SJCRH30 (cell line): ENCODE results near the gene ERVH48-1. TPM values are rescaled to one million over a fixed set of nuclear protein-coding genes. Genes with fewer than 3 reads are reported as not detected.
"Not testable (repeated sequence)": the region's sequence is repeated elsewhere in the genome, so short reads cannot be mapped to it uniquely, and the experiment has no call there.

Experiments
- DNase-seq, 2 experiments: peaks; one replicate each; pipeline ENCODE4 v3.0.0-alpha.2; 2015 to 2020
- H3K27ac ChIP-seq: fragments of 250-450 bp; sonication (Bioruptor Pico); 2 replicates; pipeline ENCODE4 v1.5.1; 2020; ENCODE audit warnings: mild to moderate bottlenecking, moderate library complexity
- H3K27me3 ChIP-seq: fragments of 250-450 bp; sonication (Bioruptor Pico); 2 replicates; pipeline ENCODE4 v1.5.1; 2020; ENCODE audit warnings: mild to moderate bottlenecking, moderate library complexity
- H3K36me3 ChIP-seq: fragments of 250-450 bp; sonication (Bioruptor Pico); 2 replicates; pipeline ENCODE4 v1.5.1; 2020; ENCODE audit warnings: mild to moderate bottlenecking, moderate library complexity
- H3K4me1 ChIP-seq: fragments of 250-450 bp; sonication (Bioruptor Pico); 2 replicates; pipeline ENCODE4 v1.5.1; 2020; ENCODE audit warnings: mild to moderate bottlenecking, moderate library complexity
- H3K4me3 ChIP-seq: fragments of 250-450 bp; sonication (Bioruptor Pico); 2 replicates; pipeline ENCODE4 v1.5.1; 2020; ENCODE audit warnings: mild to moderate bottlenecking, moderate library complexity
- H3K9me3 ChIP-seq: fragments of 250-450 bp; sonication (Bioruptor Pico); replicated peaks from 2 replicates; pipeline ENCODE4 v1.5.1; 2020; ENCODE audit warnings: mild to moderate bottlenecking, moderate library complexity
- total RNA-seq: library from RNA; depleted of rRNA; stranded (reverse); fragments of >200 nt; shearing (Covaris generic); gene quantifications from 2 replicates; pipeline ENCODE4 v1.2.3, GENCODE V29; 2014

ERVH48-1 gene
- total RNA-seq, 1 experiment from 2014 or later, result not detected

DNA sequence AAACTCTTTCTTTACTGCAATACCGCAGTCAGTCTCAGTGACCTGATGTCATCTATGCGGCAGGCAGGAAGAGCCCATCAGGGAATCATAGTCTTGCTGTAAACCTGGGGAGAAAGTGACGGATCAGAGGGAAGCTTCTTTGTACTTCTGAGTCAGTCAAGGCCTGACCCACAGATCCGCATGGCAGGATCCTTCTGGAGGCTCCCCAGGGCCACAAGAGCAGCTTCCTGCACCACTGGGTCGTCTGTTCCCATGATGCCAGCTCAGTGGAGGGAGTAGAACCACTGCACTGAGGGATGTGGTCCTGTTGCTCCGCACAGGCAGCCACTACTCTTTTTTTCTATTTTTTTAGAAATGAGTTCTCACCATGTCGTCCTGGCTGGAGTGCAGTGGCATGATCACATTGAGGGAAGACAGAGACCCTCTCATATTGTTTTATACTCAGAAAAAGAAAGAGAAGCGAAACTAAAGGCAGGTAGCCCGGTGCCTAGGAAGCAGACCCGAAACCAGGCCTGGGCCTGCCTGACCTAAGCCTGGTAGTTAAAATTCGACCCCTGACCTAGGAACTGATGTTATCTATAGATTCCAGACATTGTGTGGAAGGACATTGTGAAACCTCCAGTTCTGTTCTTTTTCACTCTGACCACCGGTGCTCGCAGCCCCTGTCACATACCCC is 6.3 kb upstream of the ERVH48-1 start:
- Histone ChIP-seq H3K4me3 (no peak overlapping the region), H3K27ac (no peak overlapping the region), H3K36me3 (no peaks in the 10 kb centered on the region), H3K9me3 (no peaks in the 10 kb centered on the region), H3K4me1 (peaks cover 6% of the 10 kb centered on the region; the same call in 1 of the 2 replicates), H3K27me3 (no peaks in the 10 kb centered on the region)
- no peak for DNase-seq

DNA sequence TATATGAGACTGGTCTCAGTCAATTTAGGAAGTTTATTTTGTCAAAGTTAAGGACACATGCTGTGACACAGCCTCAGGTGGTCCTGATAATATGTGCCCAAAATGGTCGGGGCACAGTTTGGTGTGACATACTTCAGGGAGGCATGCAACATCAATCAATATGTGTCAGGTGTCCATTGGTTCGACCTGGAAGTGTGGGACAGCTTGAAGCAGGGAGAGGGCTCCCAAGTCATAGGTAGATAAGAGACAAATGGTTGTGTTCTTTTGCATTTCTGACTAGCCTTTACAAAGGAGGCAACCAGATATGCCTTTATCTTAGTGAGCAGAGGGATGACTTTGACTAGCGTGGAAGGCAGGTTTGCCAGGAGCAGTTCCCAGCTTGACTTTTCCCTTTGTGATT is 4.5 kb upstream of the ERVH48-1 start:
- Histone ChIP-seq H3K4me3 (no peak overlapping the region), H3K27ac (no peak overlapping the region; the same call in 1 of the 2 replicates), H3K4me1 (peaks cover 6% of the 10 kb centered on the region; the same call in 1 of the 2 replicates), H3K9me3 (no peaks in the 10 kb centered on the region), H3K36me3 (no peaks in the 10 kb centered on the region), H3K27me3 (no peaks in the 10 kb centered on the region)
- peak in 1 of 2 experiments; percentile 19 for DNase-seq

DNA sequence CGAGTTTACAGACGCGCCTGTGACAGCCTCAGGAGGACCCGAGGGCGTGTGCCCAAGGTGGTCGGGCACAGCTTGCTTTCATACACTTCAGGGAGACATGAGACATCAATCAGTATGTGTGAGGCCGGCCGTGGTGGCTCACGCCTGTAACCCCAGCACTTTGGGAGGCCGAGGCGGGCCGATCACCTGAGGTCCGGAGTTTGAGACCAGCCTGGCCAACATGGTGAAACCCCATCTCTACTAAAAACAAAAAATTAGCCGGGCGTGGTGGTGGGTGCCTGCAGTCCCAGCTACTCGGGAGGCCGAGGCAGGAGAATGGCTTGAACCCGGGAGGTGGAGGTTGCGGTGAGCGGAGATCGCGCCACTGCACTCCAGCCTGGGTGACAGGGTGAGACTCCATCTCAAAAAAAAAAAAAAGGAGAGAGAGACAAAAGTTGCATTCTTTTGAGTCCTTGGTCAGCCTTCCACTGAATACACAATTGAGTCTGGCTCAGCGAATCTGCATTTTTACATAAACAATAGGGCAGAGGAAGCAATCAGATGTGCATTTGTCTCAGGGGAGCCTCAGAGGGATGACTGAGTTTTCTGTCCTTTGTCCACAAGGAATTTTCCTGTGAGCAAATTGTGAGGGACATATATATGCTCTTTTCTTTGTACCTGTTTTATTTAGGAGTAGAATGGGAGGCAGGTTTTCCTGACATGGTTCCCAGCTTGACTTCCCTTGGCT is 2.2 kb upstream of the ERVH48-1 start:
- H3K4me3 ChIP-seq, H3K27me3 ChIP-seq, H3K4me1 ChIP-seq, H3K9me3 ChIP-seq, H3K36me3 ChIP-seq, H3K27ac ChIP-seq, DNase-seq: not testable (repeated sequence)

DNA sequence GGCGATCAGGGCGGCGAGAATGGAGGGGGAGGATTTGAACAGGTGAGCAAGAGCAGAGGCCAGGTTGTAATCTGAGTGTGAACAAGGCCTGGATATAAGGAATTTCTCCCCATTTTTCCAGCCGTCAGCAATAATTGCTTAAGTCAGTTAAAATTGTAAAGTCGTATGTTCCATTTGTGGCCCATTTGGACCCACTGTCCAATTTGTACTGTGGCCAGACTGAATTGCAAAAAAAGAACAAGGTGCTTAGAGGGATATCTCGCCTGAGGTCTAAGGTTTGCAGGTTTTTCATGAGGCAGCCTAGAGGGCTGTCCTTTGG is 1.0 kb downstream of the ERVH48-1 start:
- no peak overlapping the region for H3K4me3 ChIP-seq
- H3K9me3 ChIP-seq, result no peaks in the 10 kb centered on the region
- peak overlapping the region; percentile 23 for H3K27ac ChIP-seq
- H3K27me3 ChIP-seq, result no peaks in the 10 kb centered on the region
- H3K4me1 ChIP-seq, result peaks cover 4% of the 10 kb centered on the region; the same call in 1 of the 2 replicates
- no peak for DNase-seq
- no peaks in the 10 kb centered on the region for H3K36me3 ChIP-seq

DNA sequence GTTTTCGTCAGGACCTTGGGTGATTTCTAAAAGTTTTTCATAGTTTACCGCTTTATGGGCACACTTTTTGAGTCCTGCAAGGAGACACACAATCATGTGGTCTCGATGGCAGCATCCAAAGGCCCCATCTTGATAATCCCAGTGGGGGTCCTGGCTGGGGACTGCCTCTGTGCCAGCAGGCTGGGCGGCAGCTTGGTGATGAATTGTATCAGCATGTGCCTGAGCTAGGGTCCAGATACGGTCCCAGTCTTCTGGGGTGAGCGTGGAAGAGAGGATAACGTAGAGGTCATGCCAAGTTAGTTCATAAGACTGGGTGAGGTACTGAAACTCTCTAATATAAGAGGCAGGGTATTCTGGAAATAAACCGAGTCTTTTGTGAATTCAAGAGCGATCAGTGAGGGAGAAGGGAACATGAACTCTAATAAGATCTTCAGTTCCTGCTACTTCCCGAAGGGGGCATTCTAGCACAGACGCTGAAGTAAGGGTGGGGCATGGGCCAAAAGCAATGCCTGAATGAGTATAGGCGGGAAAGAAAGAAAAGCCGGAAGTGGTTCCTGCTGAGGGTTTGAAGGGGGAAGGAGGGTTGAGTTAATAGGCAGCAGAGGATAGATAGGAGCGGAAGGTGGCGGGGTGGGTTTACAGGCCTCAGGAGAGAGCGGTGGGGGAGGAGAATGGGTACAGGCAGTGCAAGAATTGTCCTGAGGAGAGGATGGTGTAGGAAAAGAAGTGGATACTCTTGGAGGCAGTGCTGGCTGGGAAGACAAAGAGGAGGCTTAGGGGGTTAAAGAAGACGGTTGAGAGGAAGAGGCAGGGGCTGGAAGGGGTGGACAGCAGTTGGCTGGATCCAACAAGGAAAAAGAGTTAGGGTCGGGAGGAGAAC is 1.6 kb downstream of the ERVH48-1 start:
- Histone ChIP-seq H3K4me3 (no peak overlapping the region), H3K36me3 (no peaks in the 10 kb centered on the region), H3K9me3 (no peaks in the 10 kb centered on the region), H3K4me1 (peaks cover 3% of the 10 kb centered on the region; the same call in 1 of the 2 replicates), H3K27me3 (no peaks in the 10 kb centered on the region), H3K27ac (peak overlapping the region; percentile 23)
- peak; percentile 89 to 96 for DNase-seq

DNA sequence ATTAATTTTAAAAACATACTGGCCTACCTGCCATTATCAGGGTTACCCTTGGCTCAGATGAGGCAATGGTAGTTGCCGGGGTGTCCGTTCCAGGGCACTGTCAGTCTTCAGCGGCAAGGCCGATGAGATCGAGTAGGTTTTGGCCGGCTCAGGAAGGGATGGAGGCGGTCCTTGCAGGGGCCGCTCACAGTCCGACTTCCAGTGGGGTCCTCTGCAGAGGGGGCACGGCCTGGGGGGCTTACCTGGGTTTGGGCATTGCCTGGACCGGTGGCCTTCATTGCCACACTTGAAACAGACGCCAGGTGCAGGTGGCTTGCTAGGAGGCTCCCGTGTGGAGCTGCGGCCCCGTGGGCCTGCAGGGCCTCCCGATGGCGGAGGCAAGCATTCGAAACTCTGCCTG is 2.5 kb downstream of the ERVH48-1 start:
- no peak for DNase-seq
- Histone ChIP-seq H3K27me3 (no peaks in the 10 kb centered on the region), H3K27ac (no peak overlapping the region), H3K36me3 (no peaks in the 10 kb centered on the region), H3K9me3 (no peaks in the 10 kb centered on the region), H3K4me3 (no peak overlapping the region), H3K4me1 (peaks cover 3% of the 10 kb centered on the region; the same call in 1 of the 2 replicates)

DNA sequence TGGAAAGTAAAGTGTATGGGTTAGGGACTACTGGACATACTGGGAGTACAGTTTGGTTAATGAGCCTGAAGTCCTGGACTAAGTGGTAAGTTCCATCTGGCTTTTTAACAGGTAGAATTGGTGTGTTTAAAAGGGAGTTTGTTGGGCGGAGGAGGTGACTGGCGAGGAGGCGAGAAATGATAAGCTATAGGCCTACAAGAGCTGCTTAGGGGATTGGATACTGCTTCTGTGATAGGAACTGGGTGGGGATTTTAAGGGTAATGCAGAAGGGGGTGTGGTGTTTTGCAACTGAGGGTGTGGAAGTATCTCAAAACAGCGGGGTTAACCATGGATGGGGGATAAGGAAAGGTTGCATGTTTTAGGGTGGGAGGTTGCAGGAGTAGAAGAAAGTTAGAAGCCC is 3.5 kb downstream of the ERVH48-1 start:
- Histone ChIP-seq H3K9me3 (no peaks in the 10 kb centered on the region), H3K36me3 (no peaks in the 10 kb centered on the region), H3K27me3 (no peaks in the 10 kb centered on the region), H3K4me3 (no peak overlapping the region), H3K4me1 (peaks cover 3% of the 10 kb centered on the region; the same call in 1 of the 2 replicates), H3K27ac (no peak overlapping the region)
- DNase-seq, result no peak

DNA sequence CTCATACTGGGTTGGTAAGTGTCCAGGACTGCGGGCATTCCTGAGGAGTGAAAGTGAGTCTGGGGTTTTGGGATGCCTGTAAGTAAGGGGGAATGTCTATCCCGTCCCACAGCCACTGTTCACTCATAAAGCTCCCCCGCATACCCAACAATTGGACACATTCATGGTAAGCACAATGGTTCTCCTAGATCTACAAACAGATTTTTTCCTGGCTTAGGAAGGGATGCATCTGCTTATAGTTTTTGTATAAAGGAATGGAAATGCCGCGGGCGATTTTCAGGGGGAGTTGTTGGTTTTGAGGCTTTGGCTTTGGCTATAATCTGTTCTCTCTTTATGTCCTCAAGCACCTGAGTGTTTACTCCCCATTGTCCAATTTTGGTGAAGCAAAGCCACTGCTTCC is 7.1 kb downstream of the ERVH48-1 start:
- Histone ChIP-seq H3K27ac (no peak overlapping the region), H3K9me3 (no peaks in the 10 kb centered on the region), H3K4me3 (no peak overlapping the region), H3K36me3 (no peaks in the 10 kb centered on the region), H3K4me1 (no peaks in the 10 kb centered on the region), H3K27me3 (no peaks in the 10 kb centered on the region)
- DNase-seq, result no peak

DNA sequence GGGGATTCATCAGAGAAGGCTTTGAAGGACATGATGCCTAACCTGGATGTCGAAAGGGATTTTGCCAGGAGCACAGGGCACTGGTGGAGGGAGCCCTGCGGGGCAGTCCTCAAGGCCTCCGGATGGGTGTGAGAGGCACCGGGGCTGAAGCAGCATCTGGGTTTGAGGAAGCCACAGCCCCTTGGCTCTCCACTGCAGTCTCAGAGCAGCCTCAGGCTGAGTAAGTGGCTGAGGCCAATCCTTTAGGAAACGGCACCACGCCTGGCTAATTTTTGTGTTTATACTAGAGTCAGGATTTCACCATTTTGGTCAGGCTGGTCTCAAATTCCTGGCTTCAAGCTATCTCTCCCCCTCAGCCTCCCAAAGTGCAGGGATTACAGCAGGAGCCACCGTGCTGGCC is 12.0 kb downstream of the ERVH48-1 start:
- Histone ChIP-seq H3K27ac (no peak overlapping the region), H3K36me3 (peaks cover 23% of the 10 kb centered on the region), H3K4me1 (no peaks in the 10 kb centered on the region), H3K27me3 (no peaks in the 10 kb centered on the region), H3K9me3 (no peaks in the 10 kb centered on the region), H3K4me3 (no peak overlapping the region)
- no peak for DNase-seq

DNA sequence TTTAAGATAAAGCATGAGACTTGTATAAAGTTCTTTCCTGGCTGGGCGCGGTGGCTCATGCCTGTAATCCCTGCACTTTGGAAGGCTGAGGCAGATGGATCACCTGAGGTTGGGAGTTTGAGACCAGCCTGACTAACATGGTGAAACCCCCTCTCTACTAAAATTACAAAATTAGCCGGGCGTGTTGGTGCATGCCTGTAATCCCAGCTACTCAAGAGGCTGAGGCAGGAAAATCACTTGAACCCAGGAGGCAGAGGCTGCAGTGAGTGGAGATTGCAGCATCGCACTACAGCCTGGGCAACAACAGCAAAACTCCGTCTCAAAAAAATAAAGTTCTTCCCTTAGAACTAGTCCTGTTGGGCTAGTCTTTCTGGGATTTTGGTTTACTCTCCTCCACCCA is 13.5 kb downstream of the ERVH48-1 start:
- H3K27ac ChIP-seq, H3K4me1 ChIP-seq, H3K4me3 ChIP-seq, H3K9me3 ChIP-seq, H3K27me3 ChIP-seq, DNase-seq: not testable (repeated sequence)
- peaks cover 24% of the 10 kb centered on the region for H3K36me3 ChIP-seq

DNA sequence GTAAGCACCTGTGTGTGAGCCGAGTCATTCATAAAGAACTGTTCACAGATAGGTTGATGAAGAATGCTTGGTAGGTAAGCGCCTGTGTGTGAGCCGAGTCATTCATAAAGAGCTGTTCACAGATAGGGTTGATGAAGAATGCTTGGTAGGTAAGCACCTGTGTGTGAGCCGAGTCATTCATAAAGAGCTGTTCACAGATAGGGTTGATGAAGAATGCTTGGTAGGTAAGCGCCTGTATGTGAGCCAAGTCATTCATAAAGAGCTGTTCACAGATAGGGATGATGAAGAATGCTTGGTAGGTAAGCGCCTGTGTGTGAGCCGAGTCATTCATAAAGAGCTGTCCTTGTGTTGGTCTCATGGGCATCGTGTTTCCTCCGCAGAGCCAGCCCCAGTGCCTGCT is 16.9 kb downstream of the ERVH48-1 start:
- not testable (repeated sequence) for H3K27ac ChIP-seq, H3K4me1 ChIP-seq, DNase-seq, H3K27me3 ChIP-seq, H3K4me3 ChIP-seq, H3K9me3 ChIP-seq
- H3K36me3 ChIP-seq, result peaks cover 48% of the 10 kb centered on the region

DNA sequence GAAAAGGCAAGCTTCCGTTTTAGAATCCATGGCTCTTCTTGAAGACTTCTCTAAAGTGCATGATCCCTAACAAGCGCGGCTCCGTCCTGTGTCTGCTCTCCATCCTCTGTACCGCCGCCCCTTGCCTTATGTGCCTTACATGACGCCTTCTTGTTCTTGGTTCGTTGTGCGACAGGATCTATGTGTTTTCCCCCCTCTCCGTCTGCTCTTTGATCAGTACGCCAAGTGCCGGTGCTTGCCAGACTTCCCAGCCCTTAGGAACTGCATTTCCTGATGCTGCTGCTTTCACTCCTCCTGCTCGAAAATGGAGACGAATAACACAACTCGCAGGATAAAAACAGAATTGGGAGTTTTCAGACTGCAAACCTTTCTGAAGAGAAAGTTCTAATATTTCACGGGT is 19.2 kb downstream of the ERVH48-1 start:
- H3K9me3 ChIP-seq, result no peaks in the 10 kb centered on the region
- no peak for DNase-seq
- no peaks in the 10 kb centered on the region for H3K27me3 ChIP-seq
- H3K4me1 ChIP-seq, result no peaks in the 10 kb centered on the region
- no peak overlapping the region for H3K27ac ChIP-seq
- H3K36me3 ChIP-seq, result peaks cover 49% of the 10 kb centered on the region
- H3K4me3 ChIP-seq, result no peak overlapping the region

DNA sequence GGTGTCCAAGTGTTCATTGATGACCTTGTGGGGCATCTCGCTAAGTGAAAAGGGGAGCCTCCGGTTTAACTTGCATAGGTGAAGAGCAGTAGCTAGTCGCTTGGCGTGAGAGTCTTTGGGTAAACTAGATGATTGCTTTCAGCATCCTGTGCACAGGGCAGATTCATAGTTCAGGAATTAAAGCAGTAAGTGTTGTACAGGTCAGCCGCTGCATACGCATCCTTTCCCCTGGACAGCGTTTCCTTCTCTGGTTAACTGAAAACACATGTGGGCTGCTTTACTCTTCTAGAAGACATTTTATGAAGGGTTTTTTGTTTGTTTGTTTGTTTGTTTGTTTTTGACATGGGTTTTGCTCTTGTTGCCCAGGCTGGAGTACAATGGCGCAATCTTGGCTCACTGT is 20.2 kb downstream of the ERVH48-1 start:
- no peak overlapping the region for H3K27ac ChIP-seq
- H3K4me3 ChIP-seq, result no peak overlapping the region
- peaks cover 49% of the 10 kb centered on the region for H3K36me3 ChIP-seq
- no peak for DNase-seq
- no peaks in the 10 kb centered on the region for H3K4me1 ChIP-seq
- H3K9me3 ChIP-seq, result no peaks in the 10 kb centered on the region
- H3K27me3 ChIP-seq, result no peaks in the 10 kb centered on the region

DNA sequence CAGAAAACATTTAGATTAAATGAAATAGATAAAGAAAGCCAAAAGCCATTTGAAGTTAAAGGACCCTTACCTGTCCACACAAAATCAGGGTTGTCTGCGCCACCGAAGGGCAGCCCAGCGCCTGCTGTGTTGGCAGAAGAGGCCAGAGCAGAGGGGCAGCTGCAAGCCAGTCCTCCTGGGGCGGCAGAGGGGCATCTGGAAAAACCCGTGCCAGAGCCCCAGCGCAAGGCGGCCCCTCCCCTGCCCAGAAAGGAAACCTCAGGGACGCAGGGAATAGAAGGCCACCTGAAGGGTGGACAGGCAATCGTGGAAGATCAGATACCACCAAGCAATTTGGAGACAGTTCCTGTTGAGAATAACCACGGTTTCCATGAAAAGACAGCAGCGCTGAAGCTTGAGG is 21.6 kb downstream of the ERVH48-1 start:
- no peak for DNase-seq
- no peaks in the 10 kb centered on the region for H3K4me1 ChIP-seq
- no peak overlapping the region for H3K27ac ChIP-seq
- no peaks in the 10 kb centered on the region for H3K27me3 ChIP-seq
- H3K36me3 ChIP-seq, result peaks cover 43% of the 10 kb centered on the region
- no peak overlapping the region for H3K4me3 ChIP-seq
- H3K9me3 ChIP-seq, result no peaks in the 10 kb centered on the region

DNA sequence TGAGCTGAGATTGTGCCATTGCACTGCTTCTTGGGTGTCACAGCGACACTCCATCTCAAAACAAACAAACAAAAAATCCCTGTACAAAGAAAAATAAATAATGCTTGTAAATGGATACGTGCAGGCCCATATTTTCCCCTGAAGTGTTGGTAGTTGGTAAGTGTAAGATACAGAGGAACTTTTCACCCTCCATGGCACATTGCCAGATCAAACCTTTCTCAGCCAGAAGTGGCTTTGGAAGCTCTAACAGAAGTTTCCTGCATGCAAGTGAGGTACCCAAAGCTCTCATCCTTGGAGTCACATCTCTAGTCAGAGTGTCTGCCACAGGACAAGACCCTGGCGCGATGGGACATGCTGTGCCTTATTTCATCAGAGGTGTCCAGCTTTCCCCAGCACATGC is 25.0 kb downstream of the ERVH48-1 start:
- no peak overlapping the region for H3K4me3 ChIP-seq
- H3K27me3 ChIP-seq, result no peaks in the 10 kb centered on the region
- no peaks in the 10 kb centered on the region for H3K9me3 ChIP-seq
- no peak for DNase-seq
- H3K36me3 ChIP-seq, result peaks cover 31% of the 10 kb centered on the region
- H3K4me1 ChIP-seq, result no peaks in the 10 kb centered on the region
- H3K27ac ChIP-seq, result no peak overlapping the region
